Nucleus accumbens (tissue), 56 donors: Measurements from ENCODE around the gene PRR20C.
"Not testable (repeated sequence)": the region's sequence is repeated elsewhere in the genome, so short reads cannot be mapped to it uniquely, and the experiment has no call there.

Source experiments
- DNase-seq, 56 donors: peaks; one replicate each; lab custom pipeline; 2025; lab: John Stamatoyannopoulos, UW

The PRR20C gene

GRCh38 chr13:57153761-57154160 is at the start of gene PRR20C:
Gene PRR20C, plus strand, starts transcription at chr13:57154061. Its CDS starts 387 bp downstream, at chr13:57154448.
- DNase-seq, result not testable (repeated sequence)

- no peak for DNase-seq
These were observed 38.9 kb upstream of the PRR20C start for GRCh38 chr13:57114945-57115344.

- DNase-seq, result no peak
These were observed 30.2 kb upstream of the PRR20C start for GRCh38 chr13:57123681-57124080.

GRCh38 chr13:57128909-57129308 is 25.0 kb upstream of the PRR20C start:
- DNase-seq, result no peak

- no peak for DNase-seq
These were observed 17.8 kb upstream of the PRR20C start for GRCh38 chr13:57136093-57136492.

- no peak for DNase-seq
These were observed 16.3 kb upstream of the PRR20C start for GRCh38 chr13:57137585-57137984.

- no peak for DNase-seq
These were observed 14.9 kb upstream of the PRR20C start for GRCh38 chr13:57138988-57139387.

- DNase-seq, result not testable (repeated sequence)
These were observed 14.1 kb upstream of the PRR20C start for GRCh38 chr13:57139781-57140180.

- not testable (repeated sequence) for DNase-seq
These were observed 13.5 kb upstream of the PRR20C start, which contains the start of gene PRR20A for GRCh38 chr13:57140235-57140968. Gene PRR20A, plus strand, starts transcription at chr13:57140918. Its CDS starts 387 bp downstream, at chr13:57141305.

GRCh38 chr13:57147188-57147587 is 6.7 kb upstream of the PRR20C start, which contains the start of gene PRR20B:
Gene PRR20B, plus strand, starts transcription at chr13:57147488. Its CDS starts 387 bp downstream, at chr13:57147875.
- not testable (repeated sequence) for DNase-seq

- not testable (repeated sequence) for DNase-seq
These were observed 5.8 kb upstream of the PRR20C start for GRCh38 chr13:57148106-57148505.

- not testable (repeated sequence) for DNase-seq
These were observed 6.5 kb downstream of the PRR20C start, which contains the start of gene PRR20D for GRCh38 chr13:57160332-57160731. Gene PRR20D, plus strand, starts transcription at chr13:57160632. Its CDS starts 387 bp downstream, at chr13:57161019.

- not testable (repeated sequence) for DNase-seq
These were observed 13.0 kb downstream of the PRR20C start, which contains the start of gene PRR20E for GRCh38 chr13:57166897-57167296. Gene PRR20E, plus strand, starts transcription at chr13:57167197. Its CDS starts 387 bp downstream, at chr13:57167584.

GRCh38 chr13:57191667-57192066 is 37.8 kb downstream of the PRR20C start:
- DNase-seq, result no peak
